HG03095 (cell line): Measurements from ENCODE around the gene ZNF804A.
"Not testable (repeated sequence)": the region's sequence is repeated elsewhere in the genome, so short reads cannot be mapped to it uniquely, and the experiment has no call there.

Experiments
- ATAC-seq: cut with Tn5 transposase; IDR thresholded peaks from one replicate; pipeline ENCODE4 v1.9.1; 2021; ENCODE audit warnings: moderate library complexity; ENCODE audit not compliant: unreplicated experiment

The ZNF804A gene

DNA sequence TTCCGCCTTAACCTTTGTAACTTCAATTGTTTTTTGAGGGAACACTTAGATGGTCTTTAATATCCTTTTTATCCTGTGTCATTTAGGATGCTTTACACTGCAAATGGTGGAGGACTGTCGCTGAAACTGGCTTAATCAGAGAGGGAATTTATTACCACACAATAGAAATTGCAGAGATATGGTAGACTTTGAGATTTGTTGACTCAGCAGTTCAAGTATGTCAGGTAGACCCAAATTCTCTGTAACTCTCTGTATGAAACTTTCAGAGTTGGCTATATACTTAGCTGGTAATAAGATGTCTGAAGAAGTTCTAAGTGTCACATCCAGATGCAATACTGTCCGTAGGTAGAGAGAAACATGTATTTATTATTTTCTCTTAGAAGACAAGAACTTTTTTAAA lies 100.1 kb downstream of the ZNF804A start:
- ATAC-seq = no peak

DNA sequence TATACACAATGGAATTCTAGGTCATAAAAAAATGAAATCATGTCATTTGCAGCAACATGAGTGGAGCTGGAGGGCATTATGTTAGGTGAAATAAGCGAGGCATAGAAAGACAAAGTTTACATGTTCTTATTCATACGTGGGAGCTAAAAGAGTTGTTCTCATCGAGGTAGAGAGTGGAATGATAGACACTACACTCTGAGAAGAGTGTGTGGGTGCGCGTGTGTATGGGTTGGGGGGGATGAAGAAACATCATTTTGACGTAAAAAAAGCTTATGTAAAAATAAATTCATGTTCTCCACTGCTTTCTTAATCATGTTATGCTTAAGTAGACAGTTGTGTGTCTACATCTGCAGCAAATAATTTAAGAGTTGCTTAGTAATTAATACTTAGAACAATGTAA lies 123.6 kb downstream of the ZNF804A start:
- no peak for ATAC-seq

DNA sequence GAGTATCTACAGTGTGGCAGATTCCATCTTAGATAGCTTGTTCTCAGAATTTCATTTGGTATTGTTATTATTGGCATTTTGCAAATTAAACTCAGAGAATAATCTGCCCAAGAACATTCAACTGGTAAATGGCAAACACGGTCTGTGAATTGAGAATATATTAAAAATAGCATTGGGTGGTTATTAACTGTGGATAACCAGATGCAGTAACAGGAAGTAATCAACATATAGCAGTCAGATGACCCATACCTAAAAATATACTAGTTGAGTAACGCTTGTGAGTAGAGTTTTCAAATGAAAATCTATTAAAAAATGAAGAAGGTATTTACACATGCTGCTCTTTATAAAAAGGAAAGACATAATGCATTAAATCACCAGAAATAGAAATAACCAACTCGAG lies 129.5 kb downstream of the ZNF804A start:
- no peak for ATAC-seq

DNA sequence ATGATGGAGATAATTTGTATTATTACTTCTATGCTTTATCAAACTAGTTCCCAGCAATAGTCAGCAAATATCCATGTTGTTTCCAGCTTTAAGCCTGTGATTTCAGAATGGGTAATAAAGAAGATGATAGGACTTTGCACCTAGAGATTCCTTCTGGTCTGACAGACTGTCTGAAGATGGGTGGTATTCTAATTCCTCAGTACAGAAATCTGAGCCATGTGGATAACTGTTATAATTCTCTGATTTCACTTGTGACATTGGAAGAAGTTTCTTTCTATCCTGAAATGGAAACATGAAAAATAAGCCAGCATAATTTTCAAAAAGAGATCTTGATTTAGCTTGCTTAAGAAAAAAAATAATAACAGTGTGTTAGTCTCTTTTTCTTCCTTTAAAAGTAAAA lies 130.1 kb downstream of the ZNF804A start:
- no peak for ATAC-seq

DNA sequence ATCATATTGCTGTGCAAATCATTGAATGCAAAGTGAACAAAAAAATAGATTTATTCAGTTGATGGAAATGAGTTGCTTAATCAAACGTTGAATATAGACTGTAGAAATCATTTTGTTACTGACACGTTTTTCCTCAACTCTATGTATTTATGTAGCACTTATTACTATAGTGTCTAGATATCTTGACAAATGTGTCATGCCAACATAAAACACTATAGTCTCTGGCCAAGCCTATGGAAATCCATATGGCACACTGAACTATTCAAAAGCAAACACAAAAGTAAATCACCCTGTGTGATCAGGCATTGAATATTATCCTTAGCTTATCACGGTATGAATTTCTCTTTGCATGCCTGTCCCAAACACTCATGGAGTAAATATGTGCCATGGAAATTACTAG lies 131.3 kb downstream of the ZNF804A start:
- ATAC-seq = no peak

DNA sequence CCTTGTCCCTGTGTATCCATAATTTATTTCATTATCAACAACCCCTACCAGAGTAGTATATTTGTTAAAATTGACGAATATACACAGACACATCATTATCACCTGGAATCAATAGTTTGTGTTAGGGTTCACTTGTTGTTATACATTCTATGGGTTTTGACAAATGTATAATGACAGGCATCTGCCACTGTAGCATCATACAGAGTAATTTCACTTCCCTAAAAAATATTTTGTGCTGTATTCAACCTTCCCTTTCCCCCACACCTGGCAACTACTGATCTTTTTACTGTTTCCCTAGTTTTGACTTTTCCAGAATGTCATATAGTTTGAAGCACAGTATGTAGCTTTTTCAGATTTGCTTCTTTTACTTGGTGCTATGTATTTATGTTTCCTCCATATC lies 132.0 kb downstream of the ZNF804A start:
- ATAC-seq = no peak

DNA sequence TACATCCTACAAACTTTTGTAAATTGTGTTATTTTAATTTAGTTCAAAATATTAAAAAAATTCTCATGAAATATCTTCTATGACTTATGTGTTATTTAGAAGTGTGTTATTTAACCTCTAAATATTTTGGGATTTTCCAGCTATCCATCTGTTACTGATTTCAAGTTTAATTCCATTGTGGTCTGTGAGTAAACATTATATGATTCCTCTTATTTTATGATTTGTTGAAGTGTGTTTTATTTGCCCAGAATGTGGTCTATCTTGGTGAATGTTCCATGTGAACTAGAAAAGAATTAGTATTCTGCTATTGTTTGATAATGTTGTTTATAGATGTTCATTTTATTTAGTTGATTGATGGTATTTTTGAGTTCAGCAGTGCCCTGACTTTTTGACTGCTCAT lies 136.0 kb downstream of the ZNF804A start:
- no peak for ATAC-seq

DNA sequence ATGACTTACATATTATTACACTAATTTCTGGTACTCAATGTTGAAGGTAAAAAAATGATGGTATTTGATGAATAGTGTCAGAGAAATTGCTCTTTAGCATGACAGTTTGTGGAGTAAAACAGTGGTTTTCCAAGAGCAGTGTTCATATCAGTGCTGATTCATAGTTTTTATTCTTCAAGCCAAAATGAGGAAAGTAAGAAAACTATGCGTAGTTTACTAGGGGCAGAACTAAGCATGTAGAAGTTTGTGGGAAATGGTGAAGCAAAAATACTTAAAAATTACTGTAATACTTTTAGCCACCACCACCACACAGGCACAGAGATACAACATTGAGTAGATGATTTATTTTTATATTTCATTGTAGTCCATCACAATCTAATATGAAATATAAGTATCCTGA lies 137.3 kb downstream of the ZNF804A start:
- no peak for ATAC-seq

DNA sequence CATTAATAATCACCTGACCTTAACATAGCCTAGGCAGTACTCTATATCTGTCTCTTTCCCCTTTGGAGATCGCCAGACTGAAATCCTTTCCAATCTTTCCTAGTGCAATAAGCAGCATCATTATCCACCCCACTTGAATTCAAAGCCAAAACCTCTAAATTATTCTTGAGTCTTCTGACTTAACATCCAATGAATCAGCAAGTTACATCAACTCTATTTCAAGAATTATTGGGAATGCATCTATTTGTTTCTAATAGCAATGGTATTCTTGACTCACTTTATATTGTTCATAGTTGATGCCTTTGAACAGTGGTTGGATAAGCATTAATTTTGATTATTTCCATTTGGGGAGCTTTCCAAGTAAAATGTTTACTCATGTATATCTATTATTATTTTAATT lies 144.8 kb downstream of the ZNF804A start:
- ATAC-seq = no peak

DNA sequence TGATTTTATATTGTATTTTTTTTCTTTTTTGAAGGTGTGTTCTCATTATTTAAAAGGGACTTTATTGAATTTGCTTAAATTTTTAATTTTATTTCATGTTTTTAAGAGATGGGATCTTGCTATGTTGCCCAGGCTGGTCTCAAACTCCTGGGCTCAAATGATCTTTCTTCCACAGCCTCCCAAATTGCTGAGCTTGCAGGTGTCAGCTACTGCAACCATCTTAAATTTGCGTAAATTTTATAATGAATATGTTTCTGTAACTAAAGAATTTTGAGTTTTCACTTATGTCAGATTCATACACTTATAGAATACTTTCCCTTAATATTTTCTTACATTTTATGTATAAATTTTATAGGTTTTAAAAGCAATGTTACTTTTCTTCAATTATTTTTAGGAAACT lies 157.8 kb downstream of the ZNF804A start:
- no peak for ATAC-seq

DNA sequence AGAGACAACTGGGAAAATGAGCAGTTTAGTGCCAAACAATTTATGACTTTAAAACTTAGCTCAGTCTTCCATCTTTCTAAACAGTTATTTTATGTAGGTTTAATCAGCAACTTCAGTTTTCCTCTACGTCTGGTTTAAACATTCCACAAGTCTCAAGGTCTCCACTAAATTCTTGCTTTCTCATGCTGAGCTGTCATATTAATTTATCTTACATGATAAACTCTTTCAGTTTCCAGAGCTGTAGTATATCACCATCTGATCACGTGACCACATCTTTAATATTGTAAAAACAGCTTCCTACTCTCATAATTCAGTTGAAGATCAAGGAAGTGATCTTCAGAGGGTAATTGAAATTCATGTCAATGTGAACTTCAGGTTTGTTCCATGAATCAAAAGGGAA lies 158.6 kb downstream of the ZNF804A start:
- ATAC-seq = no peak

DNA sequence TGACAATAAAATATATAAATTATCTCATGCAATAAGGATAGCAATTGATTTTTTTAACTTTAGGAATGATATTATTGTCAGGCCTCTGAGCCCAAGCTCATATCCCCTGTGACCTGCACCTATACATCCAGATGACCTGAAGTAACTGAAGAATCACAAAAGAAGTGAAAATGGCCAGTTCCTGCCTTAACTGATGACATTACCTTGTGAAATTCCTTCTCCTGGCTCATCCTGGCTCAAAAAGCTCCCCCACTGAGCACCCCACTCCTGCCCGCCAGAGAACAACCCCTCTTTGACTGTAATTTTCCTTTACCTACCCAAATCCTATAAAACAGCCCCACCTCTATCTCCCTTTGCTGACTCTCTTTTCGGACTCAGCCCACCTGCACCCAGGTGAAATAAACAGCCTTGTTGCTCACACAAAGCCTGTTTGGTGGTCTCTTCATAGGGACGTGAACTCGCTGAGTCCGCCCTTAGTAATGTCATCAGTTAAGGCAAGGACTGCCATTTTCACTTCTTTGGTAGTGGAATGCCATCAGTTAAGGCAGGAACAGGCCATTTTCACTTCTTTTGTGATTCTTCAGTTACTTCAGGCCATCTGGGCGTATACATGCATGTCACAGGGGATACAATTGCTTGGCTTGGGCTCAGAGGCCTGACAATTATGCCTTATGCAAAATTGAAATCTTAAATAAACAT lies 161.4 kb downstream of the ZNF804A start:
- ATAC-seq = not testable (repeated sequence)

DNA sequence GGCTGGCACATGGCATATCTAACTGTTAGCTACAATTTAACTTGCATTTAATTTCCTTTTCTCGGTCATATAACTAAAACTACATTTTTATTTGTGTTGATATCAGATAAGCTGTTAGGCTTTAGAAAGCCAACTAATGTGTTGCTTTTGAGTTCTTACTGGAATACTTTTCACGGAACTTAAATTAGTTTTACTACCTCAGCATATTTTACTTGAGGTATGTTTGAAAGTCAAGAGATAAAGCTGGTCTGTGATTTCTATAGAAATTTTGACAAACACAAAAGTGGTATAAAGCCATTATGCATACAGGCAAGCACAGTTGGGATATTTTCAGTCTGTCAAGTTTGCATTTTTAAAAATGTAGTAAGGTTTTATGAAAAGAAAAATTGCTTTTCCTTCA lies 162.6 kb downstream of the ZNF804A start:
- ATAC-seq = no peak

DNA sequence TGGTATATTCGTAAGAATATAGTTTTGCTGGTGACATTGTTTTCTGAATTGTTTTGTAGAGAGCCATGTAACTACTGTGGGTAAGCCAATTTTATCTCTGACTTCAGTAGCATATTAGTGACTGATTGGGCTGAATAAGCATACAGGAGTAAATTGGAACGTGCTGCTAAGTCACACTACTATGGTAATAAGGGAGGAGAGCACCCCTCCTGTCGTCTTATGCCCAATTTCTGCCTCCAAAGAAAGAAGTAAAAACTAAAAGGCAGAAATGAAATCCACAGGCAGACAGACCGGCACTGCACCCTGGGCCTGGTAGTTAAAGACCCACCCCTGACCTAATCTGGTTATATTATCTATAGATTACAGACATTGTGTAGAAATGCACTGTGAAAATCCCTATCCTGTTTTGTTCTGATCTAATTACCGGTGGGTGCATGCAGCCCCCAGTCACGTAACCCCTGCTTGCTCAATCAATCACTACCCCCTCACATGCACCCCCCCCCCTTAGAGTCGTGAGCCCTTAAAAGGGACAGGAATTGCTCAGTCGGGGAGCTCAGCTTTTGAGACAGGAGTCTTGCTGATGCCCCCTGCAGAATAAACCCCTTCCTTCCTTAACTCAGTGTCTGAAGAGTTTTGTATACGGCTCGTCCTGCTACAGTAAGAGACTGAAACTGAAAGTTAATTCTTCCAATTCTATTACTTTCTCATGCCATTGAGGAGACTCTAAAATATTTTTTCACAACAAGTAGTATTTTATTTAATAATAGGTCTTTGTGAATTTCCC lies 167.0 kb downstream of the ZNF804A start:
- no peak for ATAC-seq

DNA sequence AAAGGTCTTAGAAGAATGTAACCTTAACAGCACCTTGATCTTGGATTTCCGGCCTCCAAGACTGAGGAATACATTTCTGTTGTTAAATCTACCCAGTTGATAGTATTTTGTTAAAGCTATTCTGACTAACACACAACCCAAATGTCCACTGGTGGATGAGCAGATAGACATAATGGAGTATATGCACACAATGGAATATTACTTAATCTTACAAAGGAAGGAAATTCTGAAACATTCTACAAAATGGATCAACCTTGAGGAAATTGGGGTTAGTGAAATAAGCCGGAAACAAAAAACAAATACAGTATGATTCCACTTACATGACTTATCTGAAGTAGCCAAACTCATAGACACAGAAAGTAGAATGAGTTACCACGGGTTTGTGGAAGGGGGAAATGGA lies 168.7 kb downstream of the ZNF804A start:
- no peak for ATAC-seq

DNA sequence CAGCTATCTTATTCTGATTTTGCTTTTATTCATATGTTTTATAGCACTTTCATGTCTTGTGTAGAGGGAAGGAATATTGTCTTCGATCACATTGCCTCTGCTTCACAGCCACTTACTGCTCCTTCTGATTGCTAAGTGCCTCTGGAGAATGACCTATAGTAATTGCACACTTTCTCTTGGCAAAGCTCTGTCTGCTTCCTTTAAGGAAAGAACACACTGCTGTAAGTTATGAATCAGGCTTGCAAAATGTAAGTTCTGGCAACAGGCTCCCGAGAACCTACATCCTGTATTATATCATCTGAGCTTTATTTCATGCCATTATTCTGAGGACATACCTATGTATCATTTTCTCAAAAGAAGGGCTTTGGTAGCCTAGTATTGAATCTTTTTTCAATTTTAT lies 170.7 kb downstream of the ZNF804A start:
- no peak for ATAC-seq

DNA sequence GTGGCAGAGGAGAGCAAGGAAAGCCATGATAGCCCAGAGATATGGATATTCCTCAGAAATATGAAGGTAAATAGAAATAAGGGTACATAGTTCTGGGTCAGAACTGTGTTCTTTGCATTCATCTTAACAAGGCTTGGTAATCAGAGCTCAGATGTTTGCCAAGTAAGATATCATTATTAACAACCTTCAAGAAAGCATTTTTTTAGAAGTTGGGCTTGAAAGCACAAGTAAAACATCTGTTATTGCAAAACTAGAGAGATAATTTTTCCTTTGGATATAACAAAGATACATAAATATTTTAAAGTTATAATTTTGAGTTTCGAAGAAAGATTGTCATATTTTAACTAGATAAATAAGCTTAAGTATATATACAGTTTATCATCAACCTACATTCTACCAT lies 171.4 kb downstream of the ZNF804A start:
- no peak for ATAC-seq

DNA sequence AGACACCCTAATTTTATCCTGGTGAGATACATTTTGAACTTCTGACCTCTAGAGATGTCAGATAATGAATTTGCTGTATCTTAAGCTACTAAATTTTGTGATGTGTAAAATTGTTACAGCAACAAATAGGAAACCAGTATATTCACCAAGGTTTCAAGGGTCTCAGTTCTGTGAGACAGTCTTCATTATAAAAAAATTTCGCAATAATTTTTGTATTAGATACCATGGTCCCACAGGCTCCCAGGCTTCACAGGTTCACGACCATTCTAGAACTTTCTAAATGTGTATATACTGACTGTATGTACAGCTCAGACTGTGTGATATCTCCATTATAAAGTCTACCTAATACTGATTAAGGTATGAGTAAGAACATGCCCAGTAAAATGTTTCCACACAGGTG lies 181.4 kb downstream of the ZNF804A start:
- no peak for ATAC-seq

DNA sequence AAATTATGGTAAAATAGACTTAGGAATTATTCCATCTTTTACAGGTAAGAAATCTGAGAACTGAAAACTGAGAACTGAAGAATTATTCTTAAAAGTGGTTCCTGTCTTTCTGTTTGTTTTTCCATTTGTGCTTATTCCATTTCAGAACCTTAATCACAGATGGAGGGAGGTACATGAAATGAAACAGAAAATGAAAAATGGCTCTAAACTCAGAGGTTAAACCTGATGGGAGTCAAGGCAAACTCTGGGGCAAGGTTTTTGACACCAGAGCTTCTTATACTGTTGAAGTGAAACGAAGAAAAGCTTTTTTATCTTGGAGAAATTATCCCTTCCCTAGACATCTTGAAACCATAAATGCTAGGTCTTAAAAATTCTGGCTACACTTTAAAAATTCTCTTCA lies 182.1 kb downstream of the ZNF804A start:
- ATAC-seq = no peak

DNA sequence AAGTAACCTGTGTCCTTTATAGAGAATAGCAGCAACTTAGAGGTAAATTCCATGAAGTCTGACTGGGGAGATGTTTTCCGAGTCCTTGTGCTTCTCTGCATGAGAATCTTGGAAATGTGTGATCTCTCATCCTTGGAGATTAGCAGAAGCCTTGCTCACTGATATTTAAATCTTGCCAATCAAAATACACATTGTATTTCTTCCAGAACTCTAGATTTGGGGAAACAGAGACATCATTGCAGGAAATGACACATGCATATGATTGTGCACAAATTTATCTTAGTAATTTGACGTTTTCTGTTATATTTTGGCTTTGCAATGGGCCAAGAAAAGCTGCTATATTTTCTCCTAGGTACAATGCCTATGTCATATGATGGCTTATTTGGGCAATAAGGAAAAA lies 182.6 kb downstream of the ZNF804A start:
- ATAC-seq = no peak

DNA sequence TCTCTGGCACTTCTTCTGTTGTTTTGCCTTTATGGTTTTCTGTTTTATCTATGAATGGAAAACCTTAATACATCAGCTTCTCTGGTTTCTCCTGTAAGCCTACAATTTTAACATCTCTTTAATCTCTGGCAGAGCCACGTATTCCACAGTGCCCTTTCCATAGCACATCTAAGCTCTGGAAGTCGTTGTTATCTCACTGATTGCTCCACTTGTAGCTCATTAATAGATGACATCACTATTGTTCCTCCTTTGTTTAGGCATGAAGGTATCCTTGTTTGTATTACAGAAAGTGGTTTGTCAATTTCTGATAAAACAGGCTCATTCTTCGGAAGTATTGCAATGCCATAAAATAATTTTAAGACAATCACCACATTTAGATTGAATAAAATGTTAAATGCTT lies 185.2 kb downstream of the ZNF804A start:
- ATAC-seq = no peak

DNA sequence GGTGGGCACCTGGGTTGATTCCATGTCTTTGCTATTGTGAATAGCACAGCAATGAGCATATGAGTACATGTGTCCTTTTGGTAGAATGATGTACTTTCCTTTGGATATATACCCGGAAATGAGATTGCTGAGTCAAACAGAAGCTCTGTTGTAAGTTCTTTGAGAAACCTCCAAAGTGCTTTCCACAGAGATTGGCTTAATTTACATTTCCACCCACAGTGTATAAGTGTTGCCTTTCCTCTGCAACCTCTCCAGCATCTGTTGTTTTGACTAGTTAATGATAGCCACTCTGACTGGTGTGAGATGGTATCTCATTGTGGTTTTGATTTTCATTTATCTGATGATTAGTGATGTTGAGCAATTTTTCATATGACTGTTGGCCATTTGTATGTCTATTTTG lies 194.8 kb downstream of the ZNF804A start:
- no peak for ATAC-seq

DNA sequence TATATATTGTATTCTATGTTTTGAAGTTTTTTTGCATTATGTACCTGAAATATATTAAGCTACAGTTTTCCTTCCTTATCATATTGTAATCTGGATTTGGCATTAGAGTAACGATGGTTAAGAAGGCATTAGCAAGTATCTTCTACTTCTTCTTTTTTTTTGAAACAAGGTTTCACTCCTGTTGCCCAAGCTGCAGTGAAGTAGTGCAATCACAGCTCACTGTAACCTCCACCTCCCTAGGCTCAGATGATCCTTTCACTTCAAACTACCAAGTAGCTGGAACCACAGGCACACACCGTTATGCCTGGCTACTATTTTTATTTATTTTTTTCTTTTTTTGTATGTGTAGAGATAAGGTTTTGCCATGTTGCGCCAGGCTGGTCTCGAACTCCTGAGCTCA lies 201.1 kb downstream of the ZNF804A start:
- ATAC-seq = no peak
